Pancreas (tissue), 10 donors: Measurements from ENCODE around the gene EXOC3L2. TPM values are rescaled to one million over a fixed set of nuclear protein-coding genes. Genes with fewer than 3 reads are reported as not detected.

ENCODE experiments used
- ATAC-seq, 4 donors: fragments of 200-7000 bp; cut with Tn5 transposase; one replicate each; pipeline versions ENCODE4 v1.8.0 to v1.9.1; 2020; ENCODE audit warnings: mild to moderate bottlenecking in 4 of 4, moderate library complexity in 4 of 4
- DNase-seq, 6 donors: peaks; one replicate each; pipeline ENCODE4 v3.0.0-alpha.2; 2020
- FAIRE-seq: peaks from 2 replicates; lab custom pipeline; 2012; peaks lifted over from hg19 to GRCh38; lab: Jason Lieb, UNC
- H3K27ac ChIP-seq, 4 donors: fragments of 200-600 bp; sonication (generic); 1 replicate in 3 of 4; 2 replicates in 1 of 4; pipeline versions ENCODE4 v1.5.0 to v1.8.0; 2020
- H3K27me3 ChIP-seq, 4 donors: fragments of 200-600 bp; one replicate each; pipeline ENCODE4 v1.8.0; 2021
- H3K36me3 ChIP-seq, 3 donors: fragments of 200-600 bp; sonication (generic) in 1 of 3; one replicate each; pipeline versions ENCODE4 v1.5.0 to v1.8.0; 2020 to 2021
- H3K4me1 ChIP-seq, 3 donors: fragments of 200-600 bp; one replicate each; pipeline ENCODE4 v1.8.0; 2021
- H3K4me3 ChIP-seq, 4 donors: fragments of 200-600 bp; sonication (generic) in 2 of 4; one replicate each; pipeline versions ENCODE4 v1.5.0 to v1.8.0; 2020 to 2021
- H3K9me3 ChIP-seq, 4 donors: fragments of 200-600 bp; one replicate each; pipeline ENCODE4 v1.8.0; 2021
- CTCF ChIP-seq, 4 donors: fragments of 200-600 bp; sonication (generic) in 3 of 4; IDR thresholded peaks; one replicate each; pipeline versions ENCODE4 v1.5.0 to v1.8.0; 2021; ENCODE audit warnings: antibody characterized with exemption in 4 of 4
- WGBS, 2 donors: extraction: QIAGEN DNeasy Blood & Tissue Kit; methylation state at CpG; one replicate each; pipeline ENCODE4 v1.1.7; 2013; 5-methylcytosine and 5-hydroxymethylcytosine counted together
- intact Hi-C, 3 donors: fragments of 100-400 bp; cut with DNase I; formaldehyde crosslinking; loops; one replicate each; pipeline versions ENCODE4 v1.11.1 to v1.14.2; 2022
- polyA plus RNA-seq, 2 donors: library from polyadenylated mRNA; stranded (reverse); fragments of 200-250 nt; gene quantifications; one replicate each; pipeline ENCODE4 v1.2.3, GENCODE V29; 2013
- total RNA-seq, 6 donors: library from RNA; stranded (reverse); fragmentation: NEBNext Ultra II Directional in 4 of 6; extraction: Animal tissue kit (Norgen Biotek cat#: 25700) in 4 of 6; gene quantifications; one replicate each; pipeline versions ENCODE4 v1.2.1 to v1.2.4, GENCODE V29; 2021 to 2023
- donor health status: healthy with polysubstance abuse.
- donor health status: DM: no; HTN: no; CAD: no; lungs with moderate emphysema.
- donor health status: DM: no; HTN: no; CAD: no.
- donor health status: control.
- donor health status: control.
- donor health status: Bipolar disorder and iron deficiency.
- donor health status: DM: yes; HTN: yes; CAD: no.
- donor health status: DM: no; HTN: no; CAD: no.
- donor health status: DM: no; HTN: no; CAD: no.
- donor health status: DM: yes; HTN: yes; CAD: no.

The EXOC3L2 gene
- total and polyA plus RNA-seq, 8 donors = 0.59 to 4.5 (median 1.8) TPM

- no peak overlapping the region for H3K4me3 ChIP-seq
- H3K36me3 ChIP-seq = no peaks in the 10 kb centered on the region
- peaks cover 0 to 5% (median 3%) of the 10 kb centered on the region in 3 donors for H3K4me1 ChIP-seq
- ATAC-seq = no peak
- FAIRE-seq = no peak
- H3K9me3 ChIP-seq = no peaks in the 10 kb centered on the region
- 52 to 58% methylated on average over 11 of the region's 11 CpGs for WGBS, 2 donors
- no peak for DNase-seq
- no peaks in the 10 kb centered on the region for H3K27me3 ChIP-seq
- H3K27ac ChIP-seq = no peak overlapping the region
- no peak for TF ChIP-seq CTCF (IDR thresholded peaks at IDR 0.05)
- intact Hi-C loops = loop anchor here in 1 of 3 donors (10.0 kb wide), 1 partner anchor 55 kb away; no protein-coding TSS in a partner anchor
These were observed 4.2 kb upstream of the EXOC3L2 start for GRCh38 chr19:45249261-45250033.

GRCh38 chr19:45247136-45247535, 1.9 kb upstream of the EXOC3L2 start:
- Histone ChIP-seq H3K9me3 (no peaks in the 10 kb centered on the region), H3K4me3 (no peak overlapping the region), H3K36me3 (no peaks in the 10 kb centered on the region), H3K27ac (no peak overlapping the region), H3K27me3 (no peaks in the 10 kb centered on the region), H3K4me1 (peaks cover 0 to under 1% (median 0%) of the 10 kb centered on the region in 3 donors)
- FAIRE-seq = no peak
- intact Hi-C loops = no loop called here
- no peak for ATAC-seq
- WGBS, 2 donors = 85 to 96% methylated on average over 8 of the region's 8 CpGs
- TF ChIP-seq CTCF (IDR thresholded peaks at IDR 0.05) = no peak
- no peak for DNase-seq

GRCh38 chr19:45245826-45246225, 619 bp upstream of the EXOC3L2 start:
- no peak for FAIRE-seq
- 55 to 65% methylated on average over 4 of the region's 4 CpGs for WGBS, 2 donors
- no peak for DNase-seq
- no peaks in the 10 kb centered on the region for H3K36me3 ChIP-seq
- H3K27me3 ChIP-seq = no peaks in the 10 kb centered on the region
- H3K4me1 ChIP-seq = no peaks in the 10 kb centered on the region
- ATAC-seq = no peak
- no peaks in the 10 kb centered on the region for H3K9me3 ChIP-seq
- intact Hi-C loops = no loop called here
- no peak overlapping the region for H3K27ac ChIP-seq
- no peak overlapping the region for H3K4me3 ChIP-seq
- TF ChIP-seq CTCF (IDR thresholded peaks at IDR 0.05) = no peak

GRCh38 chr19:45244133-45244794, 943 bp downstream of the EXOC3L2 start:
- no peaks in the 10 kb centered on the region for H3K4me1 ChIP-seq
- no peak for FAIRE-seq
- DNase-seq = no peak
- no peaks in the 10 kb centered on the region for H3K36me3 ChIP-seq
- H3K4me3 ChIP-seq = no peak overlapping the region
- TF ChIP-seq CTCF (IDR thresholded peaks at IDR 0.05) = no peak
- 58 to 61% methylated on average over 15 of the region's 15 CpGs for WGBS, 2 donors
- intact Hi-C loops = no loop called here
- H3K27ac ChIP-seq = no peak overlapping the region
- no peak for ATAC-seq
- no peaks in the 10 kb centered on the region for H3K9me3 ChIP-seq
- H3K27me3 ChIP-seq = no peaks in the 10 kb centered on the region
